Panc1 (cell line): ENCODE results near the gene WIPF1.

Experiments
- CTCF ChIP-seq: fragments of 450-650 bp; IDR thresholded peaks from 2 replicates; pipeline ENCODE4 v1.5.1; 2017; ENCODE audit warnings: mild to moderate bottlenecking
- POLR2AphosphoS5 ChIP-seq: IDR thresholded peaks from 2 replicates; pipeline ENCODE4 v1.6.1; 2012; ENCODE audit warnings: mild to moderate bottlenecking, low read depth, low read length, moderate library complexity

GRCh38 chr2:174561972-174562370 lies 35.6 kb downstream of the WIPF1 start:
- TF ChIP-seq POLR2AphosphoS5 (no peak), CTCF (no peak)
